Liver (tissue), 9 donors: ENCODE data around the gene SORBS2. TPM values are rescaled to one million over a fixed set of nuclear protein-coding genes. Genes with fewer than 3 reads are reported as not detected.
A peak's percentile ranks its signal among the peaks of the same experiment; 100 is the strongest.

Source experiments
- DNase-seq: peaks from one replicate; pipeline ENCODE4 v3.0.0-alpha.2; 2017; ENCODE audit warnings: low spot score
- H3K27ac ChIP-seq, 2 donors: one replicate each; pipeline ENCODE4 v1.7.0; 2013; ENCODE audit warnings: inconsistent platforms in 2 of 2, low read length in 2 of 2, control low read depth in 1 of 2, low read depth in 1 of 2, mild to moderate bottlenecking in 1 of 2
- H3K27me3 ChIP-seq, 4 donors: one replicate each; pipeline versions ENCODE4 v1.6.1 to v1.7.0; 2013; ENCODE audit warnings: low read length in 3 of 4, inconsistent platforms in 1 of 4, mild to moderate bottlenecking in 1 of 4, moderate library complexity in 1 of 4; ENCODE audit not compliant: control insufficient read depth in 4 of 4, insufficient read depth in 4 of 4
- H3K36me3 ChIP-seq, 4 donors: one replicate each; pipeline versions ENCODE4 v1.6.1 to v1.7.0; 2013; ENCODE audit warnings: low read length in 3 of 4, mild to moderate bottlenecking in 3 of 4, low read depth in 1 of 4, moderate library complexity in 1 of 4; ENCODE audit not compliant: control insufficient read depth in 4 of 4, insufficient read depth in 3 of 4
- H3K4me1 ChIP-seq, 4 donors: one replicate each; pipeline versions ENCODE4 v1.6.1 to v1.7.0; 2013; ENCODE audit warnings: low read length in 3 of 4, mild to moderate bottlenecking in 3 of 4, moderate library complexity in 1 of 4; ENCODE audit not compliant: control insufficient read depth in 4 of 4, insufficient read depth in 4 of 4
- H3K4me3 ChIP-seq, 3 donors: one replicate each; pipeline versions ENCODE4 v1.6.1 to v1.7.0; 2013; ENCODE audit warnings: low read length in 3 of 3, control low read depth in 1 of 3, low read depth in 1 of 3, mild to moderate bottlenecking in 1 of 3
- H3K9ac ChIP-seq, 2 donors: one replicate each; pipeline ENCODE4 v1.7.0; 2013; ENCODE audit warnings: low read length in 2 of 2, mild to moderate bottlenecking in 2 of 2, moderate library complexity in 2 of 2, control low read depth in 1 of 2, low read depth in 1 of 2
- H3K9me3 ChIP-seq, 4 donors: one replicate each; pipeline versions ENCODE4 v1.6.1 to v1.7.0; 2013; ENCODE audit warnings: low read length in 3 of 4; ENCODE audit not compliant: control insufficient read depth in 4 of 4
- EGR1 ChIP-seq, 2 donors: IDR thresholded peaks; 2 replicates each; pipeline ENCODE4 v1.6.1; 2016 to 2018; ENCODE audit warnings: antibody characterized with exemption in 2 of 2, low read depth in 2 of 2
- FOXA2 ChIP-seq: IDR thresholded peaks from 2 replicates; pipeline ENCODE4 v1.6.1; 2016; ENCODE audit warnings: antibody characterized with exemption
- NR2F2 ChIP-seq: IDR thresholded peaks from 2 replicates; pipeline ENCODE4 v1.6.1; 2016; ENCODE audit warnings: antibody characterized with exemption
- RAD21 ChIP-seq, 2 donors: IDR thresholded peaks; 2 replicates each; pipeline ENCODE4 v1.6.1; 2016; ENCODE audit warnings: antibody characterized with exemption in 2 of 2, mild to moderate bottlenecking in 2 of 2
- RXRA ChIP-seq, 2 donors: IDR thresholded peaks; 2 replicates each; pipeline ENCODE4 v1.6.1; 2017 to 2018; ENCODE audit warnings: antibody characterized with exemption in 2 of 2, mild to moderate bottlenecking in 1 of 2
- SP1 ChIP-seq: IDR thresholded peaks from 2 replicates; pipeline ENCODE4 v1.6.1; 2018; ENCODE audit warnings: antibody characterized with exemption, mild to moderate bottlenecking
- TAF1 ChIP-seq: conservative IDR thresholded peaks from 2 replicates; pipeline ENCODE4 v1.6.1; 2016; ENCODE audit warnings: antibody characterized with exemption, mild to moderate bottlenecking
- WGBS: extraction: QIAGEN DNeasy Blood & Tissue Kit; methylation state at CpG from one replicate; pipeline ENCODE4 v1.1.7; 2013; 5-methylcytosine and 5-hydroxymethylcytosine counted together
- polyA plus RNA-seq, 2 donors: library from polyadenylated mRNA; stranded (reverse) in 1 of 2; unstranded in 1 of 2; fragments of 200-250 nt in 1 of 2; fragments of >200 nt in 1 of 2; fragmentation: Nextera tagmentation in 1 of 2; extraction: Ambion mirVana in 1 of 2; gene quantifications; one replicate each; pipeline versions ENCODE4 v1.2.1 to v1.2.3, GENCODE V29; 2013 to 2015
- total RNA-seq, 2 donors: library from RNA; depleted of rRNA; stranded (reverse); fragments of >200 nt; gene quantifications; one replicate each; pipeline ENCODE4 v1.2.3, GENCODE V29; 2014
- TF ChIP-seq, protein P1 (sequence below): IDR thresholded peaks from 2 replicates; pipeline ENCODE4 v1.6.1; 2016; ENCODE audit warnings: antibody characterized with exemption
- TF ChIP-seq, protein P2 (sequence below): fragments of 150-350 bp; IDR thresholded peaks from 2 replicates; pipeline ENCODE4 v1.5.1; 2017; ENCODE audit warnings: improper control_type of control experiment, low read depth, low read length; ENCODE audit not compliant: missing input control
- TF ChIP-seq, protein P3 (sequence below): IDR thresholded peaks from 2 replicates; pipeline ENCODE4 v1.6.1; 2016; ENCODE audit warnings: antibody characterized with exemption
- TF ChIP-seq, protein P4 (sequence below): IDR thresholded peaks from 2 replicates; pipeline ENCODE4 v1.6.1; 2016; ENCODE audit warnings: antibody characterized with exemption, mild to moderate bottlenecking
- TF ChIP-seq, protein P5 (sequence below): IDR thresholded peaks from 2 replicates; pipeline ENCODE4 v1.6.1; 2016; ENCODE audit warnings: antibody characterized with exemption
- donor health status: healthy.
- donor health status: healthy.
- donor health status: healthy.
- donor health status: healthy.
- donor health status: healthy.

SORBS2 gene
- total and polyA plus RNA-seq, 4 donors = 23.3 to 136 (median 59.6) TPM

DNA sequence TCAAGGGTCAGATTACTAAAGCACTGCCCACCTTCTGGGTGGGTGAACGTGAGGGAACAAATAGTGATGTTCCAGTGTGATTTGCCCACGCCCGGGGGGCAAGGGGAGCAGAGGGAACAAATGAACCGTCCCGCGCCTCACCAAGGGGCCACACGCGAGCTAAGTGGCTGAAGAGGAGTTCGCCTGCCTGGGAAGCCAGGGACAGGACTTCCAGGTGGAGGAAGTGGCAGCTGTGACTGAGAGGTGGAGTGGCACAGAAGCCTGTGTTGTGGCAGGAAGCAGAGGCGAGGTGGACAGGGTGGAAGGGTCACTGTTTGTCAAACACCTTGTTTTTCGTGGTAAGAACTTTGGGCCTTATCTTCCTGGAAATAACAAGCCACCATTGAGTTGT, 9.0 kb upstream of the SORBS2 start:
- Histone ChIP-seq H3K4me3 (no peak overlapping the region), H3K27me3 (no peaks in the 10 kb centered on the region), H3K4me1 (peaks cover 0 to 17% (median 9%) of the 10 kb centered on the region in 4 donors), H3K9ac (no peak overlapping the region), H3K9me3 (no peaks in the 10 kb centered on the region), H3K36me3 (no peaks in the 10 kb centered on the region), H3K27ac (no peak overlapping the region)
- WGBS = 92% methylated on average over 11 of the region's 11 CpGs
- no peak for DNase-seq
- TF ChIP-seq TAF1 = no peak
- no peak for TF ChIP-seq SP1
- TF ChIP-seq, protein P1, sequence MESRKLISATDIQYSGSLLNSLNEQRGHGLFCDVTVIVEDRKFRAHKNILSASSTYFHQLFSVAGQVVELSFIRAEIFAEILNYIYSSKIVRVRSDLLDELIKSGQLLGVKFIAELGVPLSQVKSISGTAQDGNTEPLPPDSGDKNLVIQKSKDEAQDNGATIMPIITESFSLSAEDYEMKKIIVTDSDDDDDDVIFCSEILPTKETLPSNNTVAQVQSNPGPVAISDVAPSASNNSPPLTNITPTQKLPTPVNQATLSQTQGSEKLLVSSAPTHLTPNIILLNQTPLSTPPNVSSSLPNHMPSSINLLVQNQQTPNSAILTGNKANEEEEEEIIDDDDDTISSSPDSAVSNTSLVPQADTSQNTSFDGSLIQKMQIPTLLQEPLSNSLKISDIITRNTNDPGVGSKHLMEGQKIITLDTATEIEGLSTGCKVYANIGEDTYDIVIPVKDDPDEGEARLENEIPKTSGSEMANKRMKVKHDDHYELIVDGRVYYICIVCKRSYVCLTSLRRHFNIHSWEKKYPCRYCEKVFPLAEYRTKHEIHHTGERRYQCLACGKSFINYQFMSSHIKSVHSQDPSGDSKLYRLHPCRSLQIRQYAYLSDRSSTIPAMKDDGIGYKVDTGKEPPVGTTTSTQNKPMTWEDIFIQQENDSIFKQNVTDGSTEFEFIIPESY = no peak
- TF ChIP-seq FOXA2 = no peak
- TF ChIP-seq RXRA (IDR thresholded peaks at IDR 0.05) = no peak

DNA sequence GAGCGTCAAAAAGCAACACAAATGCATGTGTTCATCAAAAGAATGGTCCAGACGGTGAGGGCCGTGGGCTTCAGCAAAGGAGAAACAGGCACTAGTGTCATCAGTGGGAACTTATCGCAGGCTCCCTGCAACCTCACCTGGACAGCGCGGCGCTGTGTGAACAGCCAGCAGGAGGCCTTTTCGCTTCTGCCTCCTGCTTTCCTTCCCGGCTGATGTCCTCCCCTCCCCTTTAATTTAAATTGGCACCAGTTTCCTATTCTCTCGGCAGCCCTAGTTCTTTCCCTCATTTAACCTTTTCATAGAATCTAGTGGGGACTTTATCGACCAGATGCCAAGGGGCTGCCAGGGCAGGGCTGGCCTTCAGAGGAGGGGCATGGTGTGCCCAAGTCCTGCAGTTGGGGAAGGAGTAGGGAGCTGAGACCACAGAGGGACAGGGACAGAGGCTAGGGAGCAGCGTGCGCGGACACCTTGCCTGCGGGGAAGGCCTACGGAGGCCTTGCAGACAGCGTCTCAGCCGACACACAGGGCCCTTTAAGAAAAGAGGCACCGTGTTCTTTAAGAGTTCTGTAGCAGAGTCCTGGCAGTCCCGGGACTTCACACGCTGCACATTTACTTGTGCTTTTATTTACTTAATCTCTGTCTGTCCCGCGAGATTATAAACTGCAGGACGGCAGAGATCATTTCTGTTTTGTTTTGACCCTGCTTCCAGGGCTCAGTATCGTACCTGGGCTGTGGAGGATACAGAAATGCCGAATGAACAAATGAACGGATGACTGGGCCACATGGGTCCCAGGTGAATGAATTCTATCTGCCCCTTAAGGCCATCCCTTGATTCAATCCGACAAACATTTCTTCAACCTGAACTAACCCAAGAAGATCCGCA, 8.4 kb upstream of the SORBS2 start:
- H3K9me3 ChIP-seq = no peaks in the 10 kb centered on the region
- no peak overlapping the region for H3K27ac ChIP-seq
- TF ChIP-seq, protein P1 = peak; percentile 22
- TF ChIP-seq, protein P2, sequence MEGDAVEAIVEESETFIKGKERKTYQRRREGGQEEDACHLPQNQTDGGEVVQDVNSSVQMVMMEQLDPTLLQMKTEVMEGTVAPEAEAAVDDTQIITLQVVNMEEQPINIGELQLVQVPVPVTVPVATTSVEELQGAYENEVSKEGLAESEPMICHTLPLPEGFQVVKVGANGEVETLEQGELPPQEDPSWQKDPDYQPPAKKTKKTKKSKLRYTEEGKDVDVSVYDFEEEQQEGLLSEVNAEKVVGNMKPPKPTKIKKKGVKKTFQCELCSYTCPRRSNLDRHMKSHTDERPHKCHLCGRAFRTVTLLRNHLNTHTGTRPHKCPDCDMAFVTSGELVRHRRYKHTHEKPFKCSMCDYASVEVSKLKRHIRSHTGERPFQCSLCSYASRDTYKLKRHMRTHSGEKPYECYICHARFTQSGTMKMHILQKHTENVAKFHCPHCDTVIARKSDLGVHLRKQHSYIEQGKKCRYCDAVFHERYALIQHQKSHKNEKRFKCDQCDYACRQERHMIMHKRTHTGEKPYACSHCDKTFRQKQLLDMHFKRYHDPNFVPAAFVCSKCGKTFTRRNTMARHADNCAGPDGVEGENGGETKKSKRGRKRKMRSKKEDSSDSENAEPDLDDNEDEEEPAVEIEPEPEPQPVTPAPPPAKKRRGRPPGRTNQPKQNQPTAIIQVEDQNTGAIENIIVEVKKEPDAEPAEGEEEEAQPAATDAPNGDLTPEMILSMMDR = peak; percentile 3
- TF ChIP-seq EGR1 (IDR thresholded peaks at IDR 0.05; ENCODE audit: low read depth in 2 of 2) = no peak
- no peaks in the 10 kb centered on the region for H3K27me3 ChIP-seq
- H3K9ac ChIP-seq = no peak overlapping the region
- peaks cover 0 to 20% (median 9%) of the 10 kb centered on the region in 4 donors for H3K4me1 ChIP-seq
- no peak for DNase-seq
- 73% methylated on average over 29 of the region's 29 CpGs for WGBS
- H3K36me3 ChIP-seq = no peaks in the 10 kb centered on the region
- H3K4me3 ChIP-seq = no peak overlapping the region

DNA sequence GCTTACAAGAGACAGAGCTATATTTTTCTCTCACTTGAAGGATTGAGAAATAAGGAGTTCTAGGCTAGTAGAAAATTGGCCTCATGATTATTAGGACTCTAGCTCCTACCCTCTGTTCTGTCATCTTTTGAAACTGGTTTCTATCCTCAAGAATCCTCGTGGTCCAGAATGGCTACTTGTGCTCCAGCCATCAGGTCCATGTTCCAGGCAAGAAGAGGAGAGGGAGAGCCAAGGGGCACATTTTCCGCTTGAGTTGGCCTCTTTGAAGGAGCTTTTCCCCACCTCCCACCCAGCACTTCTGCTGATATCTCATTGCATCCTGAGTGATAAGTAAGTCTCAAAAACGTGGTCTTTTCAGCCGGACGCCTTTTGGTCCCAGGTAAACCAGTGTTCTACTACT, 7.2 kb upstream of the SORBS2 start:
- WGBS = 94% methylated on average over 5 of the region's 5 CpGs
- Histone ChIP-seq H3K9ac (no peak overlapping the region), H3K4me1 (peaks cover 1 to 29% (median 11%) of the 10 kb centered on the region in 4 donors), H3K27me3 (no peaks in the 10 kb centered on the region), H3K4me3 (no peak overlapping the region), H3K27ac (no peak overlapping the region), H3K36me3 (no peaks in the 10 kb centered on the region), H3K9me3 (no peaks in the 10 kb centered on the region)
- no peak for DNase-seq
- TF ChIP-seq, protein P3, sequence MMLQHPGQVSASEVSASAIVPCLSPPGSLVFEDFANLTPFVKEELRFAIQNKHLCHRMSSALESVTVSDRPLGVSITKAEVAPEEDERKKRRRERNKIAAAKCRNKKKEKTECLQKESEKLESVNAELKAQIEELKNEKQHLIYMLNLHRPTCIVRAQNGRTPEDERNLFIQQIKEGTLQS = no peak
- no peak for TF ChIP-seq RAD21 (IDR thresholded peaks at IDR 0.05)
- no peak for TF ChIP-seq NR2F2
- TF ChIP-seq, protein P2 = no peak
- no peak for TF ChIP-seq SP1
- TF ChIP-seq, protein P4, sequence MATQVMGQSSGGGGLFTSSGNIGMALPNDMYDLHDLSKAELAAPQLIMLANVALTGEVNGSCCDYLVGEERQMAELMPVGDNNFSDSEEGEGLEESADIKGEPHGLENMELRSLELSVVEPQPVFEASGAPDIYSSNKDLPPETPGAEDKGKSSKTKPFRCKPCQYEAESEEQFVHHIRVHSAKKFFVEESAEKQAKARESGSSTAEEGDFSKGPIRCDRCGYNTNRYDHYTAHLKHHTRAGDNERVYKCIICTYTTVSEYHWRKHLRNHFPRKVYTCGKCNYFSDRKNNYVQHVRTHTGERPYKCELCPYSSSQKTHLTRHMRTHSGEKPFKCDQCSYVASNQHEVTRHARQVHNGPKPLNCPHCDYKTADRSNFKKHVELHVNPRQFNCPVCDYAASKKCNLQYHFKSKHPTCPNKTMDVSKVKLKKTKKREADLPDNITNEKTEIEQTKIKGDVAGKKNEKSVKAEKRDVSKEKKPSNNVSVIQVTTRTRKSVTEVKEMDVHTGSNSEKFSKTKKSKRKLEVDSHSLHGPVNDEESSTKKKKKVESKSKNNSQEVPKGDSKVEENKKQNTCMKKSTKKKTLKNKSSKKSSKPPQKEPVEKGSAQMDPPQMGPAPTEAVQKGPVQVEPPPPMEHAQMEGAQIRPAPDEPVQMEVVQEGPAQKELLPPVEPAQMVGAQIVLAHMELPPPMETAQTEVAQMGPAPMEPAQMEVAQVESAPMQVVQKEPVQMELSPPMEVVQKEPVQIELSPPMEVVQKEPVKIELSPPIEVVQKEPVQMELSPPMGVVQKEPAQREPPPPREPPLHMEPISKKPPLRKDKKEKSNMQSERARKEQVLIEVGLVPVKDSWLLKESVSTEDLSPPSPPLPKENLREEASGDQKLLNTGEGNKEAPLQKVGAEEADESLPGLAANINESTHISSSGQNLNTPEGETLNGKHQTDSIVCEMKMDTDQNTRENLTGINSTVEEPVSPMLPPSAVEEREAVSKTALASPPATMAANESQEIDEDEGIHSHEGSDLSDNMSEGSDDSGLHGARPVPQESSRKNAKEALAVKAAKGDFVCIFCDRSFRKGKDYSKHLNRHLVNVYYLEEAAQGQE = no peak
- TF ChIP-seq, protein P5, sequence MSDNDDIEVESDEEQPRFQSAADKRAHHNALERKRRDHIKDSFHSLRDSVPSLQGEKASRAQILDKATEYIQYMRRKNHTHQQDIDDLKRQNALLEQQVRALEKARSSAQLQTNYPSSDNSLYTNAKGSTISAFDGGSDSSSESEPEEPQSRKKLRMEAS = no peak
